ENCODE data around the gene LIN54.

GRCh38 chr4:82886147-82886942 is 124.3 kb downstream of the LIN54 start:
- no peak for TF ChIP-seq CTCF (conservative IDR thresholded peaks at IDR 0.05; ENCODE audit: low read length)
- TF ChIP-seq EZH2phosphoT487 (IDR thresholded peaks at IDR 0.05; ENCODE audit: borderline replicate concordance) = no peak
